Activated T-cell treated with anti-CD3 and anti-CD28 coated beads, Interleukin-2, amount 50 U/mL, for 1 hour (primary cell): Measurements from ENCODE around the gene KRT79.
"Not testable (repeated sequence)": the region's sequence is repeated elsewhere in the genome, so short reads cannot be mapped to it uniquely, and the experiment has no call there.

Source experiments
- DNase-seq: peaks from one replicate; pipeline ENCODE4 v3.0.0-alpha.2; 2020

Gene KRT79

DNA sequence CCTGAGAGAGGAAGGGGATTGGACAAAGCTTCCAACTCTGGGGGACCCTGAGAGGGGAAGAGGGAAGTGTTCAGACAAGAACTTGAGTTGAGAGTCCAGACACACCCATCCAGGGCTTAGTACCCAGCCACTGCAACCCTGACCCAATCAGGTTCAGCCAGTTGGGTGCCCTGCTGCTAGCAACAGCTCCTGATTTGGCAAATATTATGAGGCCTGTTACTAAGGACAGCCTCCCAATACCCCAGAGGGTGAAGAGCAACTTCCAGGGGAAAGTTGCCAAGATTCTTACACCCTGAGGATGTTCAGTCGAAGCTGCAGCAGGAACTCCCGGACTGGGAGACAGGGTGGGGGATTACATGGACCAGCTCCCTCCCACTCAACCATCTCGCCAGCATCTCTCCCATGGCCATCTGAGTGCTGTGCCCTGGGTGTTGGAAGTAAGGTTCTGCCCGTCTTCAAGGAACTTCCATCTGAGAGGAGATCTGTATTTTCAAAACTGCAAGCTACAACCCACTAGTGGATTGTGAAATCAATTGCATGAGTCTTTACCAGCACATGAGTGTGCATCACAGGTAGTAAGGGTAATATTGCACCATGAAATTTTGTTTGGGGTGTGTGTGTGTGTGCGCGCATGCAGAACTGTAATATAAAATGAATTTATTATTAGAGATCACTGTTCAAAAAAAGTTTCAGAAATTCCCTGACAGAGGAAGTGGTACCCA lies 26.2 kb upstream of the KRT79 start:
- no peak for DNase-seq

DNA sequence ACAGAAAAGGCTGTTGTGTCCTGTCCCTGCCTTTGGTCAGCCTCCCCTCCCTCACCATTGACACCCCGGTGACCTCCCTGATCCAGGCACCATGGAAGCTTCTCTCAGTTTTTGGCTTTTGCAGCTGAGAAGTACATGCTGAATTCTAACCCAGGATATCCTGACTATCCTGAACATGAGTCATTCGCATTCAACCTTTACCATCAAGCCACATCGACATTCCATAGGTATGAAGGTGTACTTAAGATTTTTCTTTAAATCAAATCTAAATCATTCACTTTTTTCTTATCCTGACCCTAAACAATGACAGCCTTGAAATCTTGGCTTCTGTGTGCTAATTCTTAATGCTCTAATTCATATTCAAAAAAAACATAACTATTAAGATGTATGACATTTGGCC lies 23.4 kb upstream of the KRT79 start:
- no peak for DNase-seq

DNA sequence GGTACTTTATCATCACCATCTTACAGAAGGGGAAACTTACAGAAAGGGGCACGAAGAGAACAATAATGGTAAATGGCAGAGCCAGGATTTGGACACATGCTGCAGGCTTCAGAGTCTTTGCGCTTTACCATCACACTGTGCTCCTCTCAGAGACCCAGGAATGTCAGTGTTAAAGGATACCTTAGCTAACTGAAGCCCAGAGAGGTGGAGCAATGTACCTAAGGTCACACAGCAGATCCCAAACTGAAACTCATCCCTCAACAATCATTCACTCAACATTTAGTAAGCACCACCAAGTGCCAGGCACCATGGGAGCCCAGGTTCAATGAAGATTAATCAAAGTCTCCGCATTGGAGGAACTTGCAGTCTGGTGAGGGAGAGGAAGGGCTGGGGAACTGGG lies 22.7 kb upstream of the KRT79 start:
- DNase-seq, result no peak

DNA sequence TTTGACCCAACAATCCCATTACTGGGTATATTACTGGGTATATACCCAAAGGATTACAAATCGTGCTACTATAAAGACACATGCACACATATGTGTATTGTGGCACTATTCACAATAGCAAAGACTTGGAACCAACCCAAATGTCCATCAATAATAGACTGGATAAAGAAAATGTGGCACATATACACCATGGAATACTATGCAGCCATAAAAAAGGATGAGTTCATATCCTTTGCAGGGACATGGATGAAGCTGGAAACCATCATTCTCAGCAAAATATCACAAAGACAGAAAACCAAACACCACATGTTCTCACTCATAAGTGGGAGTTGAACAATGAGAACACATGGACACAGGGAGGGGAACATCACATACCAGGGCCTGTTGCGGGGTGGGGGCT lies 22.0 kb upstream of the KRT79 start:
- DNase-seq, result not testable (repeated sequence)

DNA sequence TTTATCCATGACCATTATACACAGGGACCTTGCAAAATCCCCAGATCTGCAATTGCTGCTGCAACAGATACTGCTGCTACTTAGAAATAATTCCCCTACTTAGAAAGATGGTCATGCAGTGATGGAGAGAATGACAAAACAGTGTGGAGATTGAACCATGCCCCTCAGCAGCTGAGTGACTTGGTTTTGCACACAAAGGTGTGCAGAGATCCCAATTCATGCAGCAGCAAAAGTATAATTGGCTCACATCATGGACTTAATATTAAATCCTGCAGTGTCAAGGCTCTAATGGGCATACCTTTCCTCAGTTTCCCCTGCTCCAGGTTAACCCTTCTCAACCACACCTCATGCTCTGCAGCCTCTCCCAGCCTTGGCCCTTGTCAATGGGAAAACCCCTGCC lies 17.7 kb upstream of the KRT79 start:
- no peak for DNase-seq

DNA sequence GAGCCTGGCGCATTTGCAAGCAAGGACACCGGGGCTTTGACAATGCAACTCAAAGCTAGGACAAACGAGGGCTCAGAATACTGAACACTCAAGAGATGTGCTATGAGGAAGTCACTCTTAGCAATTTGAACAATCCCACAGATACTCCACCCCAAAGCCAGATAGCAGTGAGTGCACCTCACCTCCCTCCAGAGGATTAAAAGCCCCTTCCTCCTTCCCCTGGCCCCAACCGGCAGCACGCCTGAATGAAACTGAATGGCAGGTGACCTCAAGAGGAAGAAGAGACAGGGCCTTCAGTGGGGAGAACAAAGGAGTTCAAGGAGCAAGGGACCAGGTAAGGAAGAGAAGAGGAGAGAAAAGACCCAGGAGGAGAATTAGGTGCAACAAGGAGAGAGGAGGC lies 16.6 kb upstream of the KRT79 start:
- no peak for DNase-seq

DNA sequence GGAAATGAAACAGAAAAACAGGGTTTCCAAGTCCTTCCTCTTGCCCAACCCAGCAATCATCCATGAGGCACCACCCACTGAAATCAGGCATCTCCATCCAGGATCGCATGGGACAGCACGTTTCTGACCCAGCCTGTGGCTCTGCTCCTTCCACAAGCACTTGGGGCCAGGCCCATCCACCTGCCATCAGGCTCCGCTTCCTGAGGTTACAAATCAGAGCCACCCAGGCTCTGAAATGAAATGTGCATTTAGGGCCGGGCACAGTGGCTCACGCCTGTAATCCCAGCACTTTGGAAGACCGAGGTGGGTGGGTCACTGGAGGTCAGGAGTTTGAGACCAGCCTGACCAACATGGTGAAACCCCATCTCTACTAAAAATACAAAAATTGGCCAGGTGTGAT lies 15.4 kb upstream of the KRT79 start:
- no peak for DNase-seq

DNA sequence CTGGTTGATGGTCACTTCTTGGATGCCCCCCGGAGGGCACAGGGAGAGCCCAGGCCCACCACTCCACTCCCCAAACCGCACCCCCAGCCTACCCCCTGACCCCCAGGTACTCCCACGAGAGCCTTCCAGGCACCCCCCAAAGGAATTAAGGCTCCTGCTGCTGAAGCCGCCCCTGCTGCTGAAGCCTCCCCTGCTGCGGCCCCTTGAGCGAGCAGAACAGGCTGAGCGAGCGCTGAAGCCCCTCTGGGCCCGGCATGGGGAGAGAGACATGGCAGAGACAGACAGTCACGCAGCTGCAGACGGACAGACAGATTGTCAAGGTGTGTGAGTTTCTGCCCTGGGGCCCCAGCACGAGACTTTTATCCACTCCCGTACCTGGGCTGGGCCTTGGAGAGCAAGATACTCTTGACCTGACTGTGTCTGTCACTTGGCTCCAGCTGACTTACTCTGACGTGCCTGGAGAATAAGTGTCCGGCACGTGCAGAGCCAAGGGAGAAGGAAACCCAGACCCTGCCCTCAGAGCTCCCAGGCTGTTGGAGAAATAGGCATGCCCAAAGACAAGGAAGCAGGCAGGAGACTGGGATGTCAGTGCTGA lies 14.6 kb upstream of the KRT79 start, which contains the start of gene KRT78:
TSS of gene KRT78 (minus strand) at position 334 of the 595 bp plus-strand sequence. CDS start at position 270, 64 bp downstream.
- no peak for DNase-seq

DNA sequence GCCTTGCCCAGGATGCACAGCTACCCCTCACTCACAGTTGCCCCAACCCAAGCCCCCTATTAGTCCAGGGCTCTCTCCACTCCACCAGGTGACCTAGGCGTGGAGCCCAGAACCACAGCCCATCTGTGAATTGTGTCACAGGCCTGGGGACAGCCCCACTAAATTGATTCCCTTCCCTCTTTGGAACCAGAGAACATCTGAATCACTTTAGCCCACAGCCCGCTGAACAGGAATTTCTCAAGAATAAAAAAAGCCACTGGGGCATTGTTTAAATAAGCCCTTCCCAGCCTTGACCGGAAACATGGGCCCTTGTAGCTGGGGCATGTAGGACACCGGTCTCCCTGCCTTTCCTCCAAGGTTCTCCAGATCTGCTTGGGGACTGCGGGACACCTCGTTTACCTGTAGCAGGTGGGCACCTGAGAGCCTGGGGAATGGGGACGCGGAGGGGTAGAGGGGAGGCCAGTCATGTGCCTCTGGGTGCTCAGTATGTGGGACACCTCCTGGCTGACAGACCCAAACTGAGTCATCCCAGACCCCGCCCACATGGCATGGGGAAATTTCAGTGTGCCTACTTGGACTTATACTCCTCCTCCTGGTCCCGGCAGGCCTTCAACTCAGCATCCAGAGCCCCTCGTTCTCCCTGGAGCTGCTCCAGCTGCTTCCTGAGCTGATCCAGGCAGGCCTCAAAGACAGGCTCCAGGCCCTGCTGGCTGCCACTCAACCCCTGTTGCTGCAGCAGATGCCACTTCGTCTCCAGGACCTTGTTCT lies 13.4 kb upstream of the KRT79 start:
- DNase-seq, result no peak

DNA sequence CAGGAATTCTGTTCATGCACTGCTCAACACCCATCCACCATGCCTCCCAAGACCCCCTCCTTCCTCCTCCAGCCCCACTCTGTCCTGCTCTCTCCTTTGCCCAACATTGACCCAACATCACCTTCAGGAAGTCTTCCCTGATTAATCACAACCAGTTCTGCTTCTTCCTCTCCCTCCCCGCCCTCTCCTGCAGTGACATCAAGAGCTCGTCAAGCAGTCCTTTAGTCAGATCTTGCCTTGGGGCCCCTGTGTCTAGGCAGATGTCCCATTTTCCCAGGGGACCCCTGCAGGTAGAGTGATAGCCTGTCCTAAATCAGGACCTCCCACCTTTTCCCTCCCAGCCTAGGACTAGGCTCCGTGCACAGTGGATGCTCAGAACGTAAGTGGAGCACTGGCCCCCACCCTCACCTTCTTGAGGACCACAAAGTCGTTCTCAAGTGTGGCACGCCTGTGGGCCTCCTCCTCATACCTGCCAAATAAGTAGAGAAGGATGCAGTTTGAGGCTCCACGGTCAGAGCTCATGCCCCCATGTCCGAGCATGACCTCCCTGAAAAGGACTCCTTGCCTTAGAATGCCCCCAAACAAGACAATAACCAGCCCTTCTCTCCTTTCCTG lies 12.4 kb upstream of the KRT79 start:
- DNase-seq, result no peak

DNA sequence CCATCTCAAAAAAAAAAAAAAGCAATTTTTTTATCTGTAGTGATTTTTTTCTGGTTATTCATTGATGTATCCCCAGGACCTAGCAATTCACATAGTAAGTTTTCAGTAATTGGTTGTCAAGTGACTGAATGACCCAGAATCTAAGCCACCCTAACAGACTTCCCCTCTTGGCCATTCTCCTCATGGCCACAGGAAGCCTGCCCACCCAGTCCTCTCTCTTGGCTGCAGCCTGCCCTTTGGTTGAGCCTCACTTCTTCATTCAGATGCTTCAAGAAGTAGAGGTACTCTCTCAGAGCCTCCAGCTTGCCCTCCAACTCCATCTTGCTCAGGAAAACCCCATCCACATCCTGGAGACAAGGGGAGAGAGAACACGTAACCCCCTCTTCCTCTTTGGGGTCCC lies 11.8 kb upstream of the KRT79 start:
- no peak for DNase-seq

DNA sequence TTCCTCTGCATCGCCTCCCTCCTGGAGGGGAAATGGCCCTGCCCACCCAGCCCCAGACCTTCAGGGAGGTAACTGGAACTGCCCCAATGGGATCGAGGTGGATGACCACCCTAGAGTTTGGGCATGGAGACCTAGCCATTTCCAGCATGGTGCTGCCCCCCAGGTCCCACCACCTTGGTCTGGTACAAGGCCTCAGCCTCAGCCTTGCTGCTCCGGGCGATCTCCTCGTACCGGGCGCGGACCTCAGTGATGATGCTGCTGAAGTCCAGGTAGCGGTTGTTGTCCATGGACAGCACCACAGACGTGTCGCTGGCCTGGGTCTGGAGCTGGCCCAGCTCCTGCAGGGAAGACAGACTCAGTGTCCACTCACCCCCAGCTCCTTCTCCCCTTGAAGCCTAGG lies 10.3 kb upstream of the KRT79 start:
- no peak for DNase-seq

DNA sequence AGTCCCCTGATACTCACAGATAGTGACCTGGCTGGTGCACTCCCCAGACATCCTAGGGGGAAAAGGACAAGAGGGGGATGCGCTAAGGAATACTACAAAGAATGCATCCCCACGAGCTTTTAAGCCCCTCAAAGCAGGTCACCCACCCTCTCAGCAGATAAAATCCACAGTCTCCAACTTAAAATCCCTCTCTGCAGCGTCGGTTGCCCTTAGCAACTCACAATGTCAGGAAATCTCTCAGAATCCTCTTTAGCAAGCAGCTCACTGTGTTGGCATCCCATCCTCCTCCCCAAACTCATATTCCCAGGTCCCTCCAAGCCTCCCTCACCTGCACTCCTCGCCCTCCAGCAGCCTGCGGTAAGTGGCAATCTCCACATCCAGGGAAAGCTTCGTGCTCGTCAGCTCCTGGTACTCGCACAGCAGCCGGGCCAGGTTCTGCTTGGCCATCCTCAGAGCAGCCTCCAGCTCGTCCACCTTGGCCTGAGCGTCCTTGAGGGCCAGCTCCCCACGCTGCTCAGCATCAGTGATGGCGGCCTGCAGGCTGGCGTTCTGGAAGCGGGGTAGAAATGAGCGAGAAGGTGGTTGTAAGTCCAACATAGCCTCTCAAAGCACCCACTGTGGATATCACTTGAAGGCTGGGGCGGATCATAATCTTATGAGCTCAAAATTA lies 5.5 kb upstream of the KRT79 start:
- DNase-seq, result no peak

DNA sequence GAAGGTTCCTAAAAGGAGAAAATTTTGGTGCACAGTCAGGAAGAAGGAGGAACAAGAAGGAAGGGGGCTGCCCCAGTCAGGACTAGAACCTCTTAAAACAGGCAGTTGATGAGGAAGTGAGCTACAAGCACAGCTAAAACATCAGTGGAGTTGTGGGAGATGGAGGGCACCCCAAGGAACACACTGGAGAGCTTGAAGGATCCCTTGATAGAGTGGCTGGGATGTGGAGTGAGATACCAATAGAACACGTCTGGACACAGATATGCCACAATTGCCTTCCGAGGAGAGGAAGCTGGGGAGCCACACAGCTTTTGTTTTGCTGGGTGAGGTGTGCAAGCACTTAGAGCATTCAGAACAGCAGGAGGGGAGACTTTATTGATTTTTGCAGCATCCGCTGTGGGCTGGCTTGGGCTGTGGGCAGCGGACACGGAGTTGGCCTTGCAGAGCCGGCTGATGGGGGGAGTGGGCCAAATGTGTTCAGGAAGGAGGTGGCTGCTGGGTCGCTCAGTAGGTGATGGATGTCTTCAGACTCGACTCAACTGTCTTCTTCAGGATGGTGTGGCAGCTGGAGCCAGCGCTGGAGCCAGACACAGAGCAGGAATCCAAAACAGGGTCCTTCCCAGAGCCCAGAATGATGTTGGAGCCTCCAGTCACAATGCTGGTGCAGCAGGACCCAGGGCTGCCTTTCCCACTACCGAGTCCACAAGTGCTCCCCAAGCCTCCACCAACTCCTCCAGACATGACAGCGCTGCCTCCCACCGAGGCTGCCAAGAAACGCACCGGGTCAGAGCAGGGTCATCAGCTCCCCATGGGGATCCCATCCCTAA lies 4.7 kb upstream of the KRT79 start:
- DNase-seq, result no peak

DNA sequence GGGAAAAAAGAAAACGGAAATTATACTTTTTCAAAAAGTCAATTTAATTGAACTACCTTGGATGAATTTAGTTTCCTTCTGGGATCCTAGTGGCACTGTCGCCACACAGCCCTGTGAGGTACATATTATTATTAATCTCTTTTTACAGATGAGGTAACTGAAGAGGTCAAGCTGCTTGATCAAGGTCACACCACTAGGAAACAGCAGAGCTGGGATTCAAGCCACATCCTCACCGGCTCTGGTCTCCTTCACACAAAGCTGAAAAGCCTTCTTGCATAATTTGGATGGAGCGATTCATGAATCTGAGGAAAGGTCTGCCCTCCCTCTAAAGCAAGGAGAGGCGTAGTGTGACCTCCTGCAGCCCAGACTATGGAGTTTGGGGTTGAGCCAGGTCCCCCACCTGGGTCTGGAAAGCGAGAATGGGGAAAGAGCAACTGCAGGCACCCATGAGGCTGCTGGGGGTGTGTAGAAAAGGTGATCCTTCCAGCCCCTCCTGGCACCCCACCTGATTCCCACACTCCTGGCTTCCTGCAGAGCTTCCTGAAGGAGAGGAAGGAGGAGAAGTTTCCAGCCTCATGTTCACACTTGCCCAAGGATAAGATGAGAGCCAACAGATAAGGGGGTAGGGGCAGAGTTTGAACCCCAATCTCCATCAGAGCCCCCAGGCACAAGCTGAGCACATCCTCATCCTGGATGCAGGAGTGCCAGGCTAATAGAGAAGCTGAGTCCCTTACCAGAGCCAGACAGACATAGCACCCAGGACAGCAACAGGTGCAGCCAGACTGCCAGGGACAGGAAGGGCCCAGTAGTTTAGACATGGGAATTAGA lies 3.9 kb upstream of the KRT79 start:
- no peak for DNase-seq

DNA sequence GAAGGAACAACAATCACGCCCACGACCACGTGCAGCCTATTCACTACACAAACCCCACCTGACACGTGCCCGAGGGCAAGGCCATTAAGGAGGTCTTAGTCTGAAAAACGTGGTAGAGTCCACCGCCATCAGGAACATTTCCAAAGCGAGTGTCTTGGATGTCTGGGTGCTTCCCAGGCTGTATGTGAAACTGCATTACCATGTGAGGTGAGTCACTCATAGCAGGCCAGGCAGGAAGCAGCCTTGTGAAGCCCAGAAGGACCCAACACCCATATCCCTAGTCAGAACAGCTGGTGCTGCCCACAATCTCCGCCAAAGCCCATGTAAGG lies 3.3 kb upstream of the KRT79 start:
- no peak for DNase-seq

DNA sequence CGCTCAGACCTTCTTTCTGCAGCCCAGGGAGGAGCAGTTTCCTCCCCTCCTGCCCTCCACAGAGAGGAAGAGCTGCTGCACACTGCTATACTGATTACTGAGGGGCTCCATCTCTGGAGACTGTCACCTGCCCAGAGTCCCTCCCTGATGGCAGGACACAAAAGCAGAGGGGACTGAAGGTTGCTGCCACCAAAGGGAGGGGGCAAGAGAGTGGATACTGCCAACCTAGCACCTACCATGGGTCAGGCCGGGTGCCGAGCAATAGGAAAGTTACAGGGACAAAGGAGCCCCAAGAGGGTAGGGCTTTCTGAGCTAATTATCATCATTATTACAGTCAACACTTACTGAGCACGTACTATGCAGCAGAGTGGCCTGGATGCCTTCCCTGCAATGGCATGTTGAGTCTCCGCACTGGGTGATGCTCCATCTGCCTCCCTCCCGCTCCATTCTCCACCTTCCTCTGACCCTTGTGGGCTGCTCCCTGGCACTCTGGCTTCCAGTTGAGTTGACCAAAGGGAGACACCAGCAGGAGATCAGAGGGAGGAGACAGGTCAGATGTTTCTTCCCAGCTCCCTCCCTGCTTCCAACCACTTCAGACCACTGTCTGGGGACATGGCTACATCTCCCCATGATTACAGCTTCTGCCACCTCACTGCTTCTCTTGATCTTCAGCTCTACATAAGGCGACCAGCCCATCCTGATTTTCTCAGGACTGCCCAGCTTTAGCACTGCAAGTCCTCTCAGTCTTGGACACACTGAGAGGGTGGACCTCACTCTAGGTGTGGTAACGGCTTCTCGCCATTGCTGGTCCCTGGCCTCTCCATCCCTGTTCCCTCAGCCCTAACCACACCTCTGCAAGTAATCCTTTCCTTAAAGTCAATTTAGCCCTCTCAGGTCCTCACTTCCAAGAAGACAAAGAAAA lies 2.6 kb upstream of the KRT79 start:
- no peak for DNase-seq

DNA sequence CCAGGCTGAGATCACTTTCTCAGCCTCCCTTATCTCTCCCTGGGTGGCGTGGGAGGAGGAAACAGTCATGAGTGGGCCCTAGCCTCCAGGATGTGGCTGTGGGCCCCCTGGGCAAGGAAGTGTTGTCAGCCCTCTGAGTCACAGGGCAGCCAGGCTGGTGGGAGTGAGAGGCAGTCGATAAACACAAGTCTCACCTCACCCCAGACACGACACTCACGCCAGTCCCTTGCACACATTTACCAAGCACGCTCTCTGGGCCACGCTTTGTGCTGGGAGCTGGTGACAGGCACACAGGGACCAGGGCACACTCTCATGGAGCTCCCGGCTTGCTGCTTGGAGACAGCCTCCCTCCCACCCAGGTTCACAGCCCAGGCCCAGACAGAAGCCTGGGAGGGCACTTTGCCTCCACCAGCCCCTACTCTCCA lies 1.9 kb upstream of the KRT79 start:
- peak; percentile 40 for DNase-seq

DNA sequence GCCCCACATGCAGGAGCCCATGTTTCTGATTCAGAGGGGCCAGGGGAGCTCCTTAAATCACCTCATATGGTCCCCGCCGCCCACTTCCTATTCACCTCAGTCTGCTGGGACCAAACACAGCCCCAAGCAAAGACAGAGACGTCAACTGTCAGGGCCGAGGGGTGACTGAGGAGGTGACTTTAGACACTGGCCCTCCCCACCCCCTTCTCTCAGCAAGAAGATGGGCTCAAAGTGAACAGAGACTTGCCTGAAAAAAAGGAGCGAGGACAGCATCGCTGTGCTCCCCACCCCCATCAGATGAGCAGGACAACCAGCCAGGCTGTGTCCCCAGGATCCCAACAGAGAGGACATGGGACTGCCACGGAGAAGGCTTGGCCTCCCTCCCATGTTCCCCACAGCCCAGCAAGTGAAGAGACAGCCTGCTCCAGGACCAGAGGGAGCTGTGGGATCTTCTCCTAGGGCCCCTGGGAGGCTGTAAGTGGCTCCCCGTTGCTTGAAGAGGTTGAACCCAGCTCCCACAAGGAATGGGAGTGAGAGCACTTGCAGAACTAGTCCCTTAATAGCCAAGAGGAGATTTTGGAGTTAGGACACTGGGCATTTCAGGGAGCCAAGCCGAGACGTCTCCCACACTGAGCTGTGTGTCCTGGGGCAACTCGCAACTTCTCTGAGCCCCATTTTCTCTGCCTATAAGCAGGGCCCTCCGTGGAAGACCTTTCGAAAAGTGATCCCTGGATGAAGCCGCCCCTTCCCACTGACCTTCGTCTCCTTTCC lies 1.3 kb upstream of the KRT79 start:
- no peak for DNase-seq

DNA sequence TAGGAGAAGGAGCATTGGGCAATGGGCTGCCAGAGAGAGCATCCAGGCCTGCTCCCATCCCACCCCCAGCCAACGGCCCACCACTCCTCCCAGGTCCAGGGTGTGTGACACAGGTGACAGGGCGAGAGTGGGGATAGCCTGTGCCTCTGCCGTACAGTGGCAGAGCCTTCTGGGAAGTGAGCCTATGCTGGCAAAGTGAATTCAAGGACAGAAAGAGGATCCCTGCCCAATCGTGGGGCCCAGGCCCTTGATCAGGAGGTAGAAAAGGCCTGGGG lies 553 bp upstream of the KRT79 start:
- no peak for DNase-seq
